Body of pancreas (tissue), 4 donors: ENCODE data around the gene TOM1.

ENCODE experiments used
- POLR2A ChIP-seq, 3 donors: fragments of 450-650 bp; IDR thresholded peaks; one replicate each; pipeline ENCODE4 v1.6.1; 2016; ENCODE audit warnings: antibody characterized with exemption in 3 of 3, mild to moderate bottlenecking in 2 of 3
- TF ChIP-seq, protein P1 (sequence below), 7 experiments: fragments of 450-650 bp in 4 of 7; fragments of 200-600 bp in 3 of 7; sonication (generic) in 3 of 7; IDR thresholded peaks; one replicate each; pipeline ENCODE4 v1.5.1; 2016 to 2019; ENCODE audit warnings: antibody characterized with exemption in 7 of 7

DNA sequence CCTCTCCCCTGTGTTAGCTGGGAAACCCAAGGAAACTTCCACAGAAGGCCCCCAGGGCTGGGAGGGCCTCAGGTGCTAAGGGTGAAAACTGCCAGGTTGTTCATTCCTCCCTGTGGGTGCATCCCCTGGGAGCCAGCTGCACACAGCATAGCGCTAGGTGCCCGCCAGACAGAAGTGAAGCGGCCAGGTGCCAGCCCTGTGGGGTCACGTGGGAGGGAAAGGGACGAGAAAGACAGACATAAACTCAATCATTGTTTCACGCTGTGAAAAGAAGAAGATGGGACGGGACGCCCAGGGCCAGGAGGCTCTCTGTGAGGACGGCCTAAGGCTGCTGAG lies 49.6 kb downstream of the TOM1 start:
- TF ChIP-seq, protein P1, sequence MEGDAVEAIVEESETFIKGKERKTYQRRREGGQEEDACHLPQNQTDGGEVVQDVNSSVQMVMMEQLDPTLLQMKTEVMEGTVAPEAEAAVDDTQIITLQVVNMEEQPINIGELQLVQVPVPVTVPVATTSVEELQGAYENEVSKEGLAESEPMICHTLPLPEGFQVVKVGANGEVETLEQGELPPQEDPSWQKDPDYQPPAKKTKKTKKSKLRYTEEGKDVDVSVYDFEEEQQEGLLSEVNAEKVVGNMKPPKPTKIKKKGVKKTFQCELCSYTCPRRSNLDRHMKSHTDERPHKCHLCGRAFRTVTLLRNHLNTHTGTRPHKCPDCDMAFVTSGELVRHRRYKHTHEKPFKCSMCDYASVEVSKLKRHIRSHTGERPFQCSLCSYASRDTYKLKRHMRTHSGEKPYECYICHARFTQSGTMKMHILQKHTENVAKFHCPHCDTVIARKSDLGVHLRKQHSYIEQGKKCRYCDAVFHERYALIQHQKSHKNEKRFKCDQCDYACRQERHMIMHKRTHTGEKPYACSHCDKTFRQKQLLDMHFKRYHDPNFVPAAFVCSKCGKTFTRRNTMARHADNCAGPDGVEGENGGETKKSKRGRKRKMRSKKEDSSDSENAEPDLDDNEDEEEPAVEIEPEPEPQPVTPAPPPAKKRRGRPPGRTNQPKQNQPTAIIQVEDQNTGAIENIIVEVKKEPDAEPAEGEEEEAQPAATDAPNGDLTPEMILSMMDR (IDR thresholded peaks at IDR 0.05) = no peak
- no peak for TF ChIP-seq POLR2A (IDR thresholded peaks at IDR 0.05)
